ENCODE results near the gene DYNC1H1.
"Not testable (repeated sequence)": the region's sequence is repeated elsewhere in the genome, so short reads cannot be mapped to it uniquely, and the experiment has no call there.

The DYNC1H1 gene

GRCh38 chr14:102081231-102082080 is 117.1 kb downstream of the DYNC1H1 start:
- no peak for TF ChIP-seq CTCF (IDR thresholded peaks at IDR 0.05; ENCODE audit: insufficient read depth, low read length, poor library complexity, severe bottlenecking)
- no peak overlapping the region for H3K4me3 ChIP-seq (replicated peaks; ENCODE audit: low read depth, low read length)
- DNase-seq (ENCODE audit: extremely low read depth, insufficient read length) = no peak
- peaks cover 32% of the 10 kb centered on the region for H3K36me3 ChIP-seq (ENCODE audit: control insufficient read depth, insufficient read depth, low read length)
- no peaks in the 10 kb centered on the region for H3K27me3 ChIP-seq (replicated peaks; ENCODE audit: control insufficient read depth, insufficient read depth, low read length)

GRCh38 chr14:102084522-102084921 is 120.1 kb downstream of the DYNC1H1 start:
- DNase-seq (ENCODE audit: extremely low read depth, insufficient read length); H3K27me3 ChIP-seq (replicated peaks; ENCODE audit: control insufficient read depth, insufficient read depth, low read length): not testable (repeated sequence)
- H3K36me3 ChIP-seq (ENCODE audit: control insufficient read depth, insufficient read depth, low read length) = peaks cover 22% of the 10 kb centered on the region
- H3K4me3 ChIP-seq (replicated peaks; ENCODE audit: low read depth, low read length) = peak overlapping the region; percentile 85

- no peak for DNase-seq (ENCODE audit: extremely low read depth, insufficient read length)
- Histone ChIP-seq H3K27me3 (replicated peaks; ENCODE audit: control insufficient read depth, insufficient read depth, low read length) (no peaks in the 10 kb centered on the region), H3K4me3 (replicated peaks; ENCODE audit: low read depth, low read length) (peak overlapping the region; percentile 85), H3K36me3 (ENCODE audit: control insufficient read depth, insufficient read depth, low read length) (peaks cover 21% of the 10 kb centered on the region)
- no peak for TF ChIP-seq CTCF (IDR thresholded peaks at IDR 0.05; ENCODE audit: insufficient read depth, low read length, poor library complexity, severe bottlenecking)
Measured at GRCh38 chr14:102084931-102085330, 120.6 kb downstream of the DYNC1H1 start.

GRCh38 chr14:102085488-102085887 is 121.1 kb downstream of the DYNC1H1 start:
- no peak for TF ChIP-seq CTCF (IDR thresholded peaks at IDR 0.05; ENCODE audit: insufficient read depth, low read length, poor library complexity, severe bottlenecking)
- Histone ChIP-seq H3K27me3 (replicated peaks; ENCODE audit: control insufficient read depth, insufficient read depth, low read length) (no peaks in the 10 kb centered on the region), H3K36me3 (ENCODE audit: control insufficient read depth, insufficient read depth, low read length) (peaks cover 19% of the 10 kb centered on the region), H3K4me3 (replicated peaks; ENCODE audit: low read depth, low read length) (peak overlapping the region; percentile 85)
- no peak for DNase-seq (ENCODE audit: extremely low read depth, insufficient read length)

- Histone ChIP-seq H3K27me3 (replicated peaks; ENCODE audit: control insufficient read depth, insufficient read depth, low read length) (no peaks in the 10 kb centered on the region), H3K4me3 (replicated peaks; ENCODE audit: low read depth, low read length) (peak overlapping the region; percentile 85), H3K36me3 (ENCODE audit: control insufficient read depth, insufficient read depth, low read length) (peaks cover 16% of the 10 kb centered on the region)
- peak; percentile 68 for DNase-seq (ENCODE audit: extremely low read depth, insufficient read length)
- TF ChIP-seq CTCF (IDR thresholded peaks at IDR 0.05; ENCODE audit: insufficient read depth, low read length, poor library complexity, severe bottlenecking) = no peak
Measured at GRCh38 chr14:102085948-102086708, 121.8 kb downstream of the DYNC1H1 start.

- peak overlapping the region; percentile 85 for H3K4me3 ChIP-seq (replicated peaks; ENCODE audit: low read depth, low read length)
- peaks cover 12% of the 10 kb centered on the region for H3K36me3 ChIP-seq (ENCODE audit: control insufficient read depth, insufficient read depth, low read length)
- no peak for DNase-seq (ENCODE audit: extremely low read depth, insufficient read length)
- TF ChIP-seq CTCF (IDR thresholded peaks at IDR 0.05; ENCODE audit: insufficient read depth, low read length, poor library complexity, severe bottlenecking) = no peak
- H3K27me3 ChIP-seq (replicated peaks; ENCODE audit: control insufficient read depth, insufficient read depth, low read length) = no peaks in the 10 kb centered on the region
Measured at GRCh38 chr14:102086709-102086971, 122.3 kb downstream of the DYNC1H1 start.

Data from GM06990 (cell line).